Stomach (tissue), 9 donors: Measurements from ENCODE around the gene EXOC3. TPM values are rescaled to one million over a fixed set of nuclear protein-coding genes. Genes with fewer than 3 reads are reported as not detected.
"Not testable (repeated sequence)": the region's sequence is repeated elsewhere in the genome, so short reads cannot be mapped to it uniquely, and the experiment has no call there.

Experiments used
- DNase-seq, 2 donors: peaks; one replicate each; pipeline versions ENCODE4 v3.0.0 to v3.0.0-alpha.2; 2013 to 2019
- H3K27ac ChIP-seq, 5 donors: fragments of 200-600 bp in 4 of 5; sonication (generic) in 4 of 5; one replicate each; pipeline ENCODE4 v1.5.1; 2013 to 2019; ENCODE audit warnings: mild to moderate bottlenecking in 1 of 5, moderate library complexity in 1 of 5
- H3K27me3 ChIP-seq, 3 donors: fragments of 200-600 bp; sonication (generic); one replicate each; pipeline ENCODE4 v1.5.1; 2017 to 2019; ENCODE audit warnings: mixed run types in 1 of 3
- H3K36me3 ChIP-seq, 4 donors: fragments of 200-600 bp; sonication (generic); 1 replicate in 3 of 4; 2 replicates in 1 of 4; pipeline ENCODE4 v1.5.1; 2016 to 2019
- H3K4me1 ChIP-seq, 4 donors: fragments of 200-600 bp; sonication (generic); one replicate each; pipeline ENCODE4 v1.5.1; 2016 to 2019
- H3K4me3 ChIP-seq, 4 donors: fragments of 200-600 bp; sonication (generic) in 3 of 4; one replicate each; pipeline ENCODE4 v1.5.1; 2016 to 2019; ENCODE audit warnings: mild to moderate bottlenecking in 1 of 4
- H3K9me3 ChIP-seq, 4 donors: fragments of 200-600 bp; sonication (generic); one replicate each; pipeline ENCODE4 v1.5.1; 2016 to 2019
- CTCF ChIP-seq, 7 experiments: fragments of 450-650 bp in 4 of 7; fragments of 200-600 bp in 3 of 7; sonication (generic) in 3 of 7; IDR thresholded peaks; one replicate each; pipeline ENCODE4 v1.5.1; 2016 to 2019; ENCODE audit warnings: antibody characterized with exemption in 7 of 7, control low read depth in 2 of 7, mild to moderate bottlenecking in 1 of 7
- EP300 ChIP-seq: sonication (generic); formaldehyde crosslinking; IDR thresholded peaks from one replicate; pipeline ENCODE4 v1.6.1; 2017; ENCODE audit warnings: antibody characterized with exemption
- POLR2A ChIP-seq, 4 donors: fragments of 450-650 bp; IDR thresholded peaks; one replicate each; pipeline ENCODE4 v1.6.1; 2016; ENCODE audit warnings: antibody characterized with exemption in 4 of 4, control low read depth in 2 of 4, mild to moderate bottlenecking in 1 of 4, moderate library complexity in 1 of 4
- POLR2AphosphoS5 ChIP-seq, 3 donors: sonication (generic); formaldehyde crosslinking; IDR thresholded peaks; one replicate each; pipeline ENCODE4 v1.6.1; 2016; ENCODE audit warnings: antibody characterized with exemption in 3 of 3
- WGBS, 5 donors: extraction: QIAGEN DNeasy Blood & Tissue Kit in 3 of 5; methylation state at CpG; one replicate each; pipeline versions ENCODE4 v1.1.5 to v1.1.7; 2013 to 2018; 5-methylcytosine and 5-hydroxymethylcytosine counted together
- intact Hi-C: fragments of 100-400 bp; cut with DNase I; formaldehyde crosslinking; loops from one replicate; pipeline ENCODE4 v1.15.1; 2023; ENCODE audit warnings: low total_unique reads
- polyA plus RNA-seq, 3 donors: library from polyadenylated mRNA; stranded (reverse); fragments of 200-250 nt; gene quantifications; one replicate each; pipeline ENCODE4 v1.2.3, GENCODE V29; 2013
- total RNA-seq, 5 donors: library from RNA; depleted of rRNA; stranded (reverse); fragments of >200 nt; gene quantifications; one replicate each; pipeline versions ENCODE4 v1.1.0 to v1.2.3, GENCODE V29; 2014 to 2016
- donor health status: healthy with polysubstance abuse.
- donor health status: Bipolar disorder and iron deficiency.
- donor health status: healthy.

The EXOC3 gene
- total and polyA plus RNA-seq, 8 donors: 29.9 to 133 (median 59.3) TPM

GRCh38 chr5:395921-396530 lies 47.0 kb upstream of the EXOC3 start:
- Histone ChIP-seq H3K27ac (peak overlapping the region in 2 of 5 donors; percentile 8 to 42), H3K27me3 (peaks cover 0 to 26% (median 0%) of the 10 kb centered on the region in 3 donors), H3K36me3 (no peaks in the 10 kb centered on the region), H3K4me1 (peaks cover 10 to 18% (median 11%) of the 10 kb centered on the region in 4 donors), H3K4me3 (no peak overlapping the region), H3K9me3 (no peaks in the 10 kb centered on the region)
- intact Hi-C loops: no loop called here
- TF ChIP-seq POLR2AphosphoS5 (IDR thresholded peaks at IDR 0.05) (no peak), EP300 (no peak), CTCF (IDR thresholded peaks at IDR 0.05) (no peak), POLR2A (IDR thresholded peaks at IDR 0.05) (no peak)
- no peak for DNase-seq
- WGBS, 5 donors: 90 to 95% (median 93%) methylated on average over 16 to 17 of the region's 17 CpGs

GRCh38 chr5:396531-396961 lies 46.4 kb upstream of the EXOC3 start:
- no peaks in the 10 kb centered on the region for H3K36me3 ChIP-seq
- peaks cover 10 to 18% (median 11%) of the 10 kb centered on the region in 4 donors for H3K4me1 ChIP-seq
- H3K27ac ChIP-seq: peak overlapping the region in 1 of 5 donors; percentile 8
- DNase-seq: peak in 1 of 2 donors; percentile 22
- intact Hi-C loops: no loop called here
- peaks cover 0 to 31% (median 0%) of the 10 kb centered on the region in 3 donors for H3K27me3 ChIP-seq
- no peaks in the 10 kb centered on the region for H3K9me3 ChIP-seq
- WGBS, 5 donors: 88 to 95% (median 94%) methylated on average over 12 to 13 of the region's 13 CpGs
- H3K4me3 ChIP-seq: no peak overlapping the region
- no peak for TF ChIP-seq POLR2AphosphoS5 (IDR thresholded peaks at IDR 0.05)
- TF ChIP-seq CTCF (IDR thresholded peaks at IDR 0.05): no peak
- no peak for TF ChIP-seq POLR2A (IDR thresholded peaks at IDR 0.05)
- no peak for TF ChIP-seq EP300

GRCh38 chr5:398141-398474 lies 44.9 kb upstream of the EXOC3 start:
- DNase-seq, H3K36me3 ChIP-seq, intact Hi-C loops, H3K27ac ChIP-seq, H3K9me3 ChIP-seq, H3K4me3 ChIP-seq: not testable (repeated sequence)
- Histone ChIP-seq H3K27me3 (peaks cover 0 to 33% (median 0%) of the 10 kb centered on the region in 3 donors), H3K4me1 (peaks cover 10 to 18% (median 11%) of the 10 kb centered on the region in 4 donors)
- 94 to 98% (median 96%) methylated on average over 15 of the region's 15 CpGs for WGBS, 5 donors

- H3K27ac ChIP-seq: peak overlapping the region in 2 of 5 donors; percentile 1 to 70
- DNase-seq: peak in 1 of 2 donors; percentile 24
- WGBS, 5 donors: 89 to 92% (median 91%) methylated on average over 24 to 35 of the region's 35 CpGs
These were observed 44.3 kb upstream of the EXOC3 start for GRCh38 chr5:398475-399295.

More at GRCh38 chr5:398475-399295, 44.3 kb upstream of the EXOC3 start:
- H3K36me3 ChIP-seq: no peaks in the 10 kb centered on the region
- no peaks in the 10 kb centered on the region for H3K9me3 ChIP-seq
- peaks cover 0 to 33% (median 0%) of the 10 kb centered on the region in 3 donors for H3K27me3 ChIP-seq
- intact Hi-C loops: no loop called here
- TF ChIP-seq EP300 (no peak), POLR2A (IDR thresholded peaks at IDR 0.05) (no peak), CTCF (IDR thresholded peaks at IDR 0.05) (no peak), POLR2AphosphoS5 (IDR thresholded peaks at IDR 0.05) (no peak)
- peaks cover 10 to 18% (median 11%) of the 10 kb centered on the region in 4 donors for H3K4me1 ChIP-seq
- no peak overlapping the region for H3K4me3 ChIP-seq
